Calu3 (cell line): ENCODE measurements around the gene JAZF1. TPM values are rescaled to one million over a fixed set of nuclear protein-coding genes. Genes with fewer than 3 reads are reported as not detected.

Experiments used
- BruUV-seq: library from RNA; stranded (reverse); fragments of 400-500 nt; replicated peaks from 2 replicates; lab custom pipeline; 2021; lab: Mats Ljungman, UMichigan
- CTCF ChIA-PET: fragments of 300-600 bp; sonication (Branson Sonifier 250); formaldehyde crosslinking; loops from one replicate; lab custom pipeline; 2022; ENCODE audit warnings: antibody characterized with exemption; lab: Charles Lee
- DNase-seq: peaks from one replicate; pipeline ENCODE4 v3.0.0; 2022
- H3K27ac Mint-ChIP-seq: one replicate; pipeline ENCODE4 v1.8.0; 2022; ENCODE audit warnings: mixed read lengths; ENCODE audit not compliant: unreplicated experiment
- H3K27me3 Mint-ChIP-seq: one replicate; pipeline ENCODE4 v1.8.0; 2022; ENCODE audit warnings: mixed read lengths; ENCODE audit not compliant: unreplicated experiment
- H3K36me3 Mint-ChIP-seq: one replicate; pipeline ENCODE4 v1.8.0; 2022; ENCODE audit warnings: mild to moderate bottlenecking, moderate library complexity, mixed read lengths; ENCODE audit not compliant: insufficient read depth, unreplicated experiment
- H3K4me1 Mint-ChIP-seq: one replicate; pipeline ENCODE4 v1.8.0; 2022; ENCODE audit warnings: mild to moderate bottlenecking, low read depth, mixed read lengths; ENCODE audit not compliant: unreplicated experiment
- H3K4me3 Mint-ChIP-seq: one replicate; pipeline ENCODE4 v1.8.0; 2022; ENCODE audit warnings: mild to moderate bottlenecking, low read depth, moderate library complexity, mixed read lengths; ENCODE audit not compliant: unreplicated experiment
- H3K9me3 Mint-ChIP-seq: one replicate; pipeline ENCODE4 v1.8.0; 2022; ENCODE audit warnings: low read depth, mixed read lengths; ENCODE audit not compliant: unreplicated experiment
- intact Hi-C: fragments of 100-400 bp; cut with micrococcal nuclease; formaldehyde crosslinking; loops from one replicate; pipeline ENCODE4 v1.10.0; 2022; ENCODE audit not compliant: unreplicated experiment
- total RNA-seq: library from RNA; stranded (reverse); gene quantifications from 2 replicates; pipeline ENCODE4 v1.2.3, GENCODE V29; 2022
- TF ChIP-seq, protein P1 (sequence below): fragments of 200-600 bp; IDR thresholded peaks from one replicate; pipeline ENCODE4 v1.8.0; 2022; ENCODE audit warnings: antibody characterized with exemption; ENCODE audit not compliant: unreplicated experiment

Gene JAZF1
- total RNA-seq, 1 experiment from 2014 or later = 10.7 TPM

DNA sequence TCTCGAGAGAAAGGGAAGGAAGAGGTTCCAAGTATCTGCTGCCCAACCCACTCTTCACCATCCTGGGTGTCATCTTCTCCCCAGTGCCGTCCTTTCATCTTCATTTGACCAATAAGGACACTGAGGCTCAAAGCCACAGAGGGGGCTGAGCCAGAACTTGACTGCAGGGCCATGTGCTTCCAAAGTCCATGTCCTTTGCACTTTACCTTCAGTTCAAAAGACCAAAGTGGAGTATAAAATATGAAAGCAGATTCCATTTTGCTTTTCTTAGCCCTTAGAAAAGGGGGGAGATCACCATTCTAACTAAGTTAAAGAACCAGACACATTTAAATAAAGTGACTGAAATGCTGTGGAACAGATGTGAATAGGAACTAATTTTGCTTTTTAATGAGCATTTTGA lies 56.2 kb downstream of the JAZF1 start:
- no peak overlapping the region for H3K27ac Mint-ChIP-seq
- no peaks in the 10 kb centered on the region for H3K27me3 Mint-ChIP-seq
- no peaks in the 10 kb centered on the region for H3K9me3 Mint-ChIP-seq
- H3K4me3 Mint-ChIP-seq = no peak overlapping the region
- no peaks in the 10 kb centered on the region for H3K36me3 Mint-ChIP-seq
- no peaks in the 10 kb centered on the region for H3K4me1 Mint-ChIP-seq
- CTCF ChIA-PET = interaction anchor here (0.7 kb wide), 1 partner anchor 582 kb away, joined by 10 read pairs; no protein-coding TSS in a partner anchor
- BruUV-seq = no TSS peak
- TF ChIP-seq, protein P1, sequence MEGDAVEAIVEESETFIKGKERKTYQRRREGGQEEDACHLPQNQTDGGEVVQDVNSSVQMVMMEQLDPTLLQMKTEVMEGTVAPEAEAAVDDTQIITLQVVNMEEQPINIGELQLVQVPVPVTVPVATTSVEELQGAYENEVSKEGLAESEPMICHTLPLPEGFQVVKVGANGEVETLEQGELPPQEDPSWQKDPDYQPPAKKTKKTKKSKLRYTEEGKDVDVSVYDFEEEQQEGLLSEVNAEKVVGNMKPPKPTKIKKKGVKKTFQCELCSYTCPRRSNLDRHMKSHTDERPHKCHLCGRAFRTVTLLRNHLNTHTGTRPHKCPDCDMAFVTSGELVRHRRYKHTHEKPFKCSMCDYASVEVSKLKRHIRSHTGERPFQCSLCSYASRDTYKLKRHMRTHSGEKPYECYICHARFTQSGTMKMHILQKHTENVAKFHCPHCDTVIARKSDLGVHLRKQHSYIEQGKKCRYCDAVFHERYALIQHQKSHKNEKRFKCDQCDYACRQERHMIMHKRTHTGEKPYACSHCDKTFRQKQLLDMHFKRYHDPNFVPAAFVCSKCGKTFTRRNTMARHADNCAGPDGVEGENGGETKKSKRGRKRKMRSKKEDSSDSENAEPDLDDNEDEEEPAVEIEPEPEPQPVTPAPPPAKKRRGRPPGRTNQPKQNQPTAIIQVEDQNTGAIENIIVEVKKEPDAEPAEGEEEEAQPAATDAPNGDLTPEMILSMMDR = no peak
- intact Hi-C loops = no loop called here
- no peak for DNase-seq

DNA sequence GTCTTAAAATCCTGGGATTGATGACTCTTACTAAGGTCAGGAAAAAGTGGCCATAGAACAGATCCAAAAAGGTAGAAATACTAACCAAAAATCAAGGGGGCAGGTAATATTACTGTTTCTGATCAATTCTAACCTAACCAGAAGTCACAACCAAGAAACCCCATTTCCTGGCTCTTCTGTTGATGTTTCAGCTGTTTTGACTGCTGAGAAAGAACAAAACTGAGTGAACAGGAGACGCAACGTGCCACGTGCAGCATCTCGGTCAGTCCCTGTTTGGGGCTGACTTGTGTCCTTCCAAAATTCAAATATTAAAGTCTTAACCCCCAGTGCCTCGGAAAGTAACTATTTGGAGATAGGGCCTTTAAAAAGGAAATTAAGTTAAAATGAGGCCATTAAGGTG lies 56.8 kb downstream of the JAZF1 start:
- no peak for DNase-seq
- Mint-ChIP-seq H3K4me1 (no peaks in the 10 kb centered on the region), H3K4me3 (no peak overlapping the region), H3K36me3 (no peaks in the 10 kb centered on the region), H3K27me3 (no peaks in the 10 kb centered on the region), H3K27ac (no peak overlapping the region), H3K9me3 (no peaks in the 10 kb centered on the region)
- intact Hi-C loops = no loop called here
- TF ChIP-seq, protein P1 = no peak
- no TSS peak for BruUV-seq
- CTCF ChIA-PET = no interaction called here

DNA sequence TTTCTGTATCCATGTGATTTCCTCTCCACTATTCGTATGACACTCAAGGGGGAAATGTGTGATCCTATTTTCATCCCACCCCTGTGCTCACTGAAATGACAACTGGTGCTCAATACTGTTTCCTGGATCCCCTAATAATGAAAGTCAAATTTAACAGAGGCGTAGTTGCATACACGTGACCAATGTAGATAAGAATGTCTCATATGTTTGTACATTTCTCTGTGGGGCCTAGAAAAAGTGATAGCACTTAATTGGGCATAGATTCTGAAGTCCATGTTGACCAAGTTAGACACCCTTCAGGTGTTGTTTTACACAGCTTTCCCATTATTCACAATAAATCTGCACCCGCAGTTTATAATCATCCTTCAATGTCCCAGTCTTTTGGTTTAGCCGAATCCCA lies 59.1 kb downstream of the JAZF1 start:
- BruUV-seq = no TSS peak
- CTCF ChIA-PET = interaction anchor here (0.5 to 1.5 kb wide), 5 partner anchors 11 to 892 kb away, joined by 3 to 6 read pairs (median 5); no protein-coding TSS in a partner anchor
- Mint-ChIP-seq H3K27ac (no peak overlapping the region), H3K36me3 (no peaks in the 10 kb centered on the region), H3K27me3 (no peaks in the 10 kb centered on the region), H3K4me1 (no peaks in the 10 kb centered on the region), H3K9me3 (no peaks in the 10 kb centered on the region), H3K4me3 (no peak overlapping the region)
- intact Hi-C loops = no loop called here
- TF ChIP-seq, protein P1 = no peak
- DNase-seq = no peak

DNA sequence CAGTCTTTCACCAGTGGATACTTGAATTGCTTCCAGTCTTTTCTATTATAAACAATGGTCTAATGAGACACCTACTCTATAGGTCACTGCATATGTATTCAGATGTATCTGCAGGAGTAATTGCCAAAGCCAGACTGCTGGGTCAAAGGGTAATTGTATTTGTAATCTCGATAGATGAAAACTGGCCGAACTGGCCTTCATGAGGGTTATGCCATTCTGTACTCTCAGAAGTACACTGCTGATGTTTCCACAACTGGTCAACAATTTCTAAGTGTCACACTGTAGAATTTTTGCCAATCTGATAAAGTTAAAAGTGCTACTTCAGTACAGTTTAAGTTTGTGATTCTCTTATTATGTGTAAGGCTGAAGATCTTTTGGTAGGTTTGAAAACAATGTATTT lies 64.6 kb downstream of the JAZF1 start:
- BruUV-seq = no TSS peak

More for the DNA sequence above, 64.6 kb downstream of the JAZF1 start:
- no peak overlapping the region for H3K27ac Mint-ChIP-seq
- no peaks in the 10 kb centered on the region for H3K36me3 Mint-ChIP-seq
- H3K9me3 Mint-ChIP-seq = no peaks in the 10 kb centered on the region
- intact Hi-C loops = no loop called here
- no peak overlapping the region for H3K4me3 Mint-ChIP-seq
- no peaks in the 10 kb centered on the region for H3K4me1 Mint-ChIP-seq
- no peaks in the 10 kb centered on the region for H3K27me3 Mint-ChIP-seq
- DNase-seq = no peak
- CTCF ChIA-PET = interaction anchor here (0.8 kb wide), 1 partner anchor 11 kb away, joined by 3 read pairs; no protein-coding TSS in a partner anchor
- TF ChIP-seq, protein P1 = no peak
